Measurements from ENCODE around the gene CRMP1. TPM values are rescaled to one million over a fixed set of nuclear protein-coding genes. Genes with fewer than 3 reads are reported as not detected.

Gene CRMP1
- total RNA-seq, 6 experiments from 2014 or later, result 0.09 to 0.31 (median 0.10) TPM; not detected in 3

GRCh38 chr4:5821665-5822358 lies 71.1 kb downstream of the CRMP1 start:
- Histone ChIP-seq H3K36me3 (no peaks in the 10 kb centered on the region), H3K4me1 (no peaks in the 10 kb centered on the region), H3K9me3 (no peaks in the 10 kb centered on the region), H3K4me3 (no peak overlapping the region), H3K27me3 (no peaks in the 10 kb centered on the region), H3K27ac (no peak overlapping the region)
- no peak for TF ChIP-seq POLR2A (IDR thresholded peaks at IDR 0.05)
- TF ChIP-seq CTCF (IDR thresholded peaks at IDR 0.05), result peak in 3 of 4 donors; percentile 32 to 43 (median 32)
- DNase-seq (no peak), ATAC-seq (no peak)
- WGBS (ENCODE audit: insufficient coverage, low coverage, low lambda C conversion rate, missing lambda C conversion rate), result 56% methylated on average over 10 of the region's 18 CpGs
- intact Hi-C loops (cut with DNase I), result no loop called here

- Histone ChIP-seq H3K27me3 (no peaks in the 10 kb centered on the region), H3K4me1 (no peaks in the 10 kb centered on the region), H3K27ac (no peak overlapping the region), H3K9me3 (no peaks in the 10 kb centered on the region), H3K36me3 (no peaks in the 10 kb centered on the region), H3K4me3 (no peak overlapping the region)
- no peak for DNase-seq
- no peak for ATAC-seq
- TF ChIP-seq CTCF (IDR thresholded peaks at IDR 0.05) (no peak), POLR2A (IDR thresholded peaks at IDR 0.05) (no peak)
- 59% methylated on average over 4 of the region's 12 CpGs for WGBS (ENCODE audit: insufficient coverage, low coverage, low lambda C conversion rate, missing lambda C conversion rate)
- intact Hi-C loops (cut with DNase I), result no loop called here
Measured at GRCh38 chr4:5816851-5817375, 76.0 kb downstream of the CRMP1 start.

GRCh38 chr4:5816101-5816500 lies 76.8 kb downstream of the CRMP1 start:
- Histone ChIP-seq H3K4me3 (no peak overlapping the region), H3K27me3 (no peaks in the 10 kb centered on the region), H3K4me1 (no peaks in the 10 kb centered on the region), H3K9me3 (no peaks in the 10 kb centered on the region), H3K36me3 (no peaks in the 10 kb centered on the region), H3K27ac (no peak overlapping the region)
- TF ChIP-seq CTCF (IDR thresholded peaks at IDR 0.05) (no peak), POLR2A (IDR thresholded peaks at IDR 0.05) (no peak)
- intact Hi-C loops (cut with DNase I), result no loop called here
- ATAC-seq (no peak), DNase-seq (no peak)
- WGBS (ENCODE audit: insufficient coverage, low coverage, low lambda C conversion rate, missing lambda C conversion rate), result no CpG with 5 or more reads among the region's 8 CpGs

GRCh38 chr4:5815641-5816040 lies 77.2 kb downstream of the CRMP1 start:
- 66% methylated on average over 5 of the region's 5 CpGs for WGBS (ENCODE audit: insufficient coverage, low coverage, low lambda C conversion rate, missing lambda C conversion rate)
- Histone ChIP-seq H3K4me1 (no peaks in the 10 kb centered on the region), H3K9me3 (no peaks in the 10 kb centered on the region), H3K27ac (no peak overlapping the region), H3K4me3 (no peak overlapping the region), H3K27me3 (no peaks in the 10 kb centered on the region), H3K36me3 (no peaks in the 10 kb centered on the region)
- ATAC-seq, result no peak
- DNase-seq, result no peak
- intact Hi-C loops (cut with DNase I), result no loop called here
- TF ChIP-seq POLR2A (IDR thresholded peaks at IDR 0.05) (no peak), CTCF (IDR thresholded peaks at IDR 0.05) (no peak)
